ENCODE results near the gene ERG. TPM values are rescaled to one million over a fixed set of nuclear protein-coding genes. Genes with fewer than 3 reads are reported as not detected.

The ERG gene
- total RNA-seq, 1 donor from 2014 or later = not detected

- ChIA-PET CTCF (no interaction called here), POLR2A (no interaction called here)
- peaks cover 3% of the 10 kb centered on the region for H3K9me3 Mint-ChIP-seq
- intact Hi-C loops (cut with micrococcal nuclease) = no loop called here
- no peak overlapping the region for H3K27ac Mint-ChIP-seq
- ATAC-seq (ENCODE audit: low read depth) (no peak), DNase-seq (no peak)
- TF ChIP-seq CTCF (IDR thresholded peaks at IDR 0.05) = no peak
- no peaks in the 10 kb centered on the region for H3K36me3 Mint-ChIP-seq (ENCODE audit: low read depth)
- no peak overlapping the region for H3K4me3 Mint-ChIP-seq
- no peaks in the 10 kb centered on the region for H3K27me3 Mint-ChIP-seq
- H3K4me1 Mint-ChIP-seq = peaks cover 2% of the 10 kb centered on the region
These were observed 63.3 kb downstream of the ERG start for GRCh38 chr21:38434913-38435533.

- intact Hi-C loops (cut with micrococcal nuclease) = no loop called here
- no peak for DNase-seq
- Mint-ChIP-seq H3K4me3 (no peak overlapping the region), H3K27ac (no peak overlapping the region), H3K4me1 (peaks cover 2% of the 10 kb centered on the region), H3K9me3 (peaks cover 4% of the 10 kb centered on the region), H3K36me3 (ENCODE audit: low read depth) (no peaks in the 10 kb centered on the region), H3K27me3 (no peaks in the 10 kb centered on the region)
- no peak for ATAC-seq (ENCODE audit: low read depth)
- TF ChIP-seq CTCF (IDR thresholded peaks at IDR 0.05) = no peak
- POLR2A ChIA-PET = no interaction called here
- CTCF ChIA-PET = no interaction called here
These were observed 64.8 kb downstream of the ERG start for GRCh38 chr21:38433471-38433870.

- TF ChIP-seq CTCF (IDR thresholded peaks at IDR 0.05) = no peak
- ChIA-PET CTCF (no interaction called here), POLR2A (no interaction called here)
- no peak overlapping the region for H3K4me3 Mint-ChIP-seq
- H3K36me3 Mint-ChIP-seq (ENCODE audit: low read depth) = no peaks in the 10 kb centered on the region
- peaks cover 4% of the 10 kb centered on the region for H3K9me3 Mint-ChIP-seq
- intact Hi-C loops (cut with micrococcal nuclease) = no loop called here
- DNase-seq (no peak), ATAC-seq (ENCODE audit: low read depth) (no peak)
- H3K27ac Mint-ChIP-seq = no peak overlapping the region
- no peaks in the 10 kb centered on the region for H3K27me3 Mint-ChIP-seq
- peaks cover 2% of the 10 kb centered on the region for H3K4me1 Mint-ChIP-seq
These were observed 67.8 kb downstream of the ERG start for GRCh38 chr21:38430401-38430984.

- DNase-seq (no peak), ATAC-seq (ENCODE audit: low read depth) (no peak)
- ChIA-PET CTCF (no interaction called here), POLR2A (no interaction called here)
- H3K4me1 Mint-ChIP-seq = no peaks in the 10 kb centered on the region
- TF ChIP-seq CTCF (IDR thresholded peaks at IDR 0.05) = no peak
- no peaks in the 10 kb centered on the region for H3K27me3 Mint-ChIP-seq
- no peaks in the 10 kb centered on the region for H3K36me3 Mint-ChIP-seq (ENCODE audit: low read depth)
- intact Hi-C loops (cut with micrococcal nuclease) = no loop called here
- peaks cover 4% of the 10 kb centered on the region for H3K9me3 Mint-ChIP-seq
- no peak overlapping the region for H3K4me3 Mint-ChIP-seq
- no peak overlapping the region for H3K27ac Mint-ChIP-seq
These were observed 69.3 kb downstream of the ERG start for GRCh38 chr21:38429011-38429410.

- POLR2A ChIA-PET = no interaction called here
These were observed 70.1 kb downstream of the ERG start for GRCh38 chr21:38428211-38428610.

More at GRCh38 chr21:38428211-38428610, 70.1 kb downstream of the ERG start:
- H3K4me1 Mint-ChIP-seq = no peaks in the 10 kb centered on the region
- TF ChIP-seq CTCF (IDR thresholded peaks at IDR 0.05) = no peak
- no peaks in the 10 kb centered on the region for H3K36me3 Mint-ChIP-seq (ENCODE audit: low read depth)
- no peak for DNase-seq
- H3K9me3 Mint-ChIP-seq = peaks cover 4% of the 10 kb centered on the region
- no peak for ATAC-seq (ENCODE audit: low read depth)
- intact Hi-C loops (cut with micrococcal nuclease) = no loop called here
- no peak overlapping the region for H3K4me3 Mint-ChIP-seq
- CTCF ChIA-PET = no interaction called here
- no peaks in the 10 kb centered on the region for H3K27me3 Mint-ChIP-seq
- no peak overlapping the region for H3K27ac Mint-ChIP-seq
